HG03039 (cell line): ENCODE data around the gene ZNF611.
"Not testable (repeated sequence)": the region's sequence is repeated elsewhere in the genome, so short reads cannot be mapped to it uniquely, and the experiment has no call there.

ENCODE experiments used
- ATAC-seq: cut with Tn5 transposase; IDR thresholded peaks from one replicate; pipeline ENCODE4 v1.9.1; 2021; ENCODE audit warnings: mild to moderate bottlenecking, moderate library complexity; ENCODE audit not compliant: unreplicated experiment

The ZNF611 gene

DNA sequence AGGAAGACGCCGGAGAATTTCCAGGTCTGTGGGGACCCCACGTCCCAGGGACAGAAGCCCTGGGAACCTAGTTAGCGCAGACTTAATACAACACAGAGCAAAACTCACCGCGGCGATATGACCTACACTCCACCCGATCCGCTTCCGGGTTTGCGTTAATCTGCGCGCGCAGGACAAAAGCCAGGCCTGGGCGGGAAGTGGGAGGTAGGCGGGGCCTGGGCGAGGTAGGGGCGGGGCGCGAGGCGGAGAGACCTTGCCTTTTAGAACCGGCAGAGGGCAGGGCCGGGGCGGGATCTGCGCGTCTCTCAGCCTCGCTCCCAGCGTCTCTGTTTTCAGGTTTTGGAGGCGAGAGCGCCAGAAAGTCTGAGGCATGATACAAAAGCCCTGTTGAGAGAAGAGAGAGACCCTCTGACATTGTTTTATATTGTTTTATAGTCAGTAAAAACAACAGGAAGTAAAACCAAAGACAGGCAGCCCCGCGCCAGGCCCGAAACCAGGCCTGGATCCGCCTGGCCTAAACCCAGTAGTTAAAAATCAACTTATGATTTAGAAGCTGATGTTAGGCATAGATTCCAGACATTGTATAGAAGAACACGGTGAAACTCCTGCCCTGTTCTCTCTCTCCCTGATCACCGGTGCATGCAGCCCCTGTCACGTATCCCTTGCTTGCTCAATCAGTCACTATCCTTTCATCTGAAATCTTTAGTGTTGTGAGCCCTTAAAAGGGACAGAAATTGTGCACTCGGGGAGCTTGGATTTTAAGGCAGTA lies at the start of gene ZNF611:
Gene ZNF611, minus strand, starts transcription at position 152 of the 769 bp plus-strand sequence. CDS start 19,150 bp downstream, outside the sequence.
- peak; percentile 74 for ATAC-seq

DNA sequence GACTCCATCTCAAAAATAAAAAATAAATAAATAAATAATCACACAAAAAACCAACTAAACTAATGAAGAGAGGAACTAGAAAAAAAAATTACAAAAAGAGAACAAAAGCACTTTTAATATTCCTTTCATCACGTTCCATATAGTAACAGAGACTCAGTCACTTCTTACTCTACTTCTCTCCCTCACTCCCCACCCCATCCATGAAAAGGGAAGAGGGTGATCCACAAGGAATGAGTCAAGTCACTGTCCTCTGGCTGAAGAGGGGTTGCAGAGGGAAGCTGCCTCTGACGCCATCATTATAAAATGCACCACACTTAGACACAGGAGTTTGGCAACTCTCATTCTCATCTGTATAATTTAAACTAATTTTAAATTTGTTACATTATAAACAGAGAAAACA lies 48.0 kb upstream of the ZNF611 start:
- not testable (repeated sequence) for ATAC-seq

DNA sequence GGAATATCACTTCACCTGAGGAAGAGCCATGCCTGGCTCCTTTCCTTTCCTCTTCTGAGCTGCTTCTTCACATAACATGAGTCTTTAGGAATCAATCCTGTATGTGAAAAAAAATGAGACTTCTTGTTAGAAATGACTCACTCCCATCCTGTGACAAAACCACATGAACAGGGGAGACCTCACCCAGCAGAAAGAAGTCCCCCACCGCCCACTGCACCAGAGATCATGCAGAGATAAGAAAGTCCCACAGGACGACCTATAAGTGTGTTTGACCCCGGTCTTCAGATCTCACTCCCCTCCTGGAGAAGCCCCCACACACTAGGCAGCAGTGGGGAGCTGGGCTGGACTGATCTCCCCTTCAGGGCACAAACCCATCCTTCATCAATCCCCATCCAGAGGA lies 44.0 kb upstream of the ZNF611 start:
- no peak for ATAC-seq

- not testable (repeated sequence) for ATAC-seq
These were observed 21.6 kb upstream of the ZNF611 start for GRCh38 chr19:52756447-52756846.

DNA sequence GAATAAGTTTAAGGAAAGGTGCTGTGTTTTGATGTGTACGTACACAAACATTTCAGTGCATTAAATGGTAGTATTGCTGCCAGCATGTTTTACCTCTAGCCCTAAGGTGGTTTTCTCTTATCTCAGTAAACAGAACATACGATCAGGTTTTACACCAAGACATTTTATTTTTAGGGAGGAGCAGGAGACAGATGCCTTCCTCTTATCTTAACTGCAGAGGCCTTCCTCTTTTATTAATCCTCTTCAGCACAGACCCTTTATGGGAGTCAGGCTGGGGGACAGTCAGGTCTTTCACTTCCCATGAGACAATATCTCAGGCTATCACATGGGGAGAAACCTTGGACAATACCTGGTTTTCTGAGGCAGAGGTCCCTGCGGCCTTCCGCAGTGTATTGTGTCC lies 14.9 kb upstream of the ZNF611 start:
- no peak for ATAC-seq

GRCh38 chr19:52748336-52748950 lies 13.6 kb upstream of the ZNF611 start:
- no peak for ATAC-seq

DNA sequence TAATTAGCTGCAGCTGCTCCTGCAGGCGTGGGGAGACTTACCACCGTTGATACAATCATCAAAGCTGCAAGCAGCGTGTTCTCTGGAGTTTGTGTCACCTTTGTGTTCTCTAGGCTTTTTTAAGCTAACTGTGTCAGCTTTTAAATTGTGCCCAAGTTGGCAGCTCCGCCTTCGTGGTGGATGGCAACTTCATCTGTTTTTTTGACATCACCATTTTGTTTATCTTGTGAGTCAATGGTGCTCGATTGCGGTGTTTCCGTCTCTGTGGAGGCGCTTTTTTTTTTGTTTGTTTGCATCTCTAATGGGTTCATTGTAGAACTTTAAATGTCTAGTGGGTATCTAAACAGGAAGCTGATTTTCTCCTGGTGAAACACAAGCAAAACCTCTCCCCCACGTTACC lies 11.1 kb upstream of the ZNF611 start:
- ATAC-seq = not testable (repeated sequence)

- no peak for ATAC-seq
These were observed 8.2 kb upstream of the ZNF611 start for GRCh38 chr19:52743091-52743490.

- ATAC-seq = no peak
These were observed 7.7 kb upstream of the ZNF611 start for GRCh38 chr19:52742516-52742915.

- ATAC-seq = no peak
These were observed 7.2 kb upstream of the ZNF611 start for GRCh38 chr19:52741951-52742485.

DNA sequence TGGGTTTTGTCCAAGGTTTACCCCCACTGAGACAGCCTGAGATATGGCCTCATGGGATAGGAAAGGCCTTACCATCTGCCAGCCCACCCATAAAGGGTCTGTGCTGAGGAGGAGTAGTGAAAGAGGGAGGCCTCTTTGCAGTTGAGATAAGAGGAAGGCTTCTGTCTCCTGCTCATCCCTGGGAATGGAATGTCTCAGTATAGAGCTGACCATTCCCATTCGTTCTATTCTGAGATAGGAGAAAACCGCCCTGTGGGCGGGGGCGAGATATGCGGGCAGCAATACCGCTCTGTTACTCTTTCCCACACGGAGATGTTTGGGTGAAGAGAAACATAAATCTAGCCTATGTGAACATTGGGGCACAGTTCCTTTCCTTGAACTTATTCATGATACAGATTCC lies 6.5 kb upstream of the ZNF611 start:
- ATAC-seq = not testable (repeated sequence)

DNA sequence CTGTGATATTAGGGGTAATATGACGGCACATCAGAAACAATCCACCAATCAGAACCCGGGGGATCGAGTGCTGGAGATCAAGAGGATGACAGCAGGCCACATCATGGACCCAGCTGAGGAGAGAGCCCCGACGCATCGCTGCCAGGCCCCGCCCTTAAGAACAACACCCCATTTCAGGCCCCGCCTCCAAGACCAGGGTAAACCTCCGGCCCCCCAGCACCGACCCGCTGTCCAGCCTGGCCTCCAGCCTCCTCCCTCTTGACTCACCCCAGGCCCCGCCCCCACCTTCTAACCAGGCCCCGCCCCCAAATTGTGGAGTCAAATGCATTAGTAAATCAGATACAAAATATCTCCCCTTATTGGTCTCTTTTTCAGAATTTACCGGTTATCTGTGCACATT lies 4.7 kb upstream of the ZNF611 start:
- ATAC-seq = no peak

DNA sequence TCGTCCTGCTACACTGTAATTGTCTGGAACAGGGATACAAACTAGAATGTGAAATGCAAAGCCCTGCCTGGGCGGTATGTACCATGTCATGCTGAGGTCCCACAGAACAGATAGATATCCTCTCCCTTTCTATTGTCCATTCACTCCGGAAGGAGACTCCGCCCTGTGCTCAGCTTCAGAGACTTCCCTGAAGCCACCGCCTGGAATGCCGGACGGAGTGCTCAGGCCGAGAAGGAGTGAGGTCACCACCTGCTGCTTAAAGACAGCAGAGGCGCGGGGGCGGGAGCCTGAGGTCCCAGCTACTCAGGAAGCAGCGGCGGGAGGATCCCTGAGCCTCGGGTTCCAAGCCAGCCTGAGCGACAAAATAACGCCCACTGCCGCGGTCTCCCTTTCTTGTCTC lies 890 bp upstream of the ZNF611 start:
- ATAC-seq = no peak

GRCh38 chr19:52734331-52734892 lies 432 bp downstream of the ZNF611 start:
- peak; percentile 14 for ATAC-seq

- ATAC-seq = not testable (repeated sequence)
These were observed 8.8 kb downstream of the ZNF611 start for GRCh38 chr19:52726051-52726450.

GRCh38 chr19:52725528-52725961 lies 9.3 kb downstream of the ZNF611 start:
- ATAC-seq = no peak

DNA sequence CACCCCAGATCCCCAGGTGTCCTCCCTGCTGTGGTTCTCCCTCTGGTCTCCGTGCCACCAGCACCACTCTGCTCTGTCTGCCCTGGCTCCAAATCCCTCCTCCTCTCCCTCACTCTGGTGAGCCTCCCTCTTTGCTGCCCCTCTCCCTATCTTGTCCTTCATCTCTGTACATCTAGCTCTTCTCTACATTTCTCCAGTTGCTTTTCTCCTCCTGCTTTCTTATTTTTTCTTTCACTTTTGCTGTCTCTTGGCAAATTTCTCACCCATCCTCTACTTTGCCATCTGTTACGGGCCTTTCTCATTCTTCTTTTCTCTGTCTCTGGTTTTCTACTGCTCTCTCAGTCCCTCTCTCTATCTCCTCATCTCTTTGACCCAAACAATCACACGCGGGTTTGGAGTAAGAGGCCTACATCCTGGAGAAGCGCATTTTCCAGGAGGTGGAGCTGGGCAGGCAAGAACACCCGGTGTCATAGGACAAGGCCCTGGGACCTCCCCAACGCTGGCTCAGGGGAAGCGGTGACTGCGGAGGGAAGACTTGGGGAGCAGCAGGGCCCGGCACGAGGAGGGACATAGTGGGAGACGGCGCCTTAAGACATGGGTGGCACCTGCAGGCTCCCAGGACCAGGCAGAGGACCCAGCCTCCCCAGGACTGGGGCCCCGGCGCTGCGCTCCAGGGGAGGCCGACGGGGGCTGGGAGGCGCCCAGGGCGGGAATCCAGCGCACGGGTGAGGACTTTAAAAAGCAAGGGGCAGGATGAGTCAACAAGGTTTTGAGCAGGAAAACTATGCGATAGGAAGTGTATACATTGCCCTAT lies 9.9 kb downstream of the ZNF611 start:
- no peak for ATAC-seq

- ATAC-seq = not testable (repeated sequence)
These were observed 10.8 kb downstream of the ZNF611 start for GRCh38 chr19:52723907-52724598.

DNA sequence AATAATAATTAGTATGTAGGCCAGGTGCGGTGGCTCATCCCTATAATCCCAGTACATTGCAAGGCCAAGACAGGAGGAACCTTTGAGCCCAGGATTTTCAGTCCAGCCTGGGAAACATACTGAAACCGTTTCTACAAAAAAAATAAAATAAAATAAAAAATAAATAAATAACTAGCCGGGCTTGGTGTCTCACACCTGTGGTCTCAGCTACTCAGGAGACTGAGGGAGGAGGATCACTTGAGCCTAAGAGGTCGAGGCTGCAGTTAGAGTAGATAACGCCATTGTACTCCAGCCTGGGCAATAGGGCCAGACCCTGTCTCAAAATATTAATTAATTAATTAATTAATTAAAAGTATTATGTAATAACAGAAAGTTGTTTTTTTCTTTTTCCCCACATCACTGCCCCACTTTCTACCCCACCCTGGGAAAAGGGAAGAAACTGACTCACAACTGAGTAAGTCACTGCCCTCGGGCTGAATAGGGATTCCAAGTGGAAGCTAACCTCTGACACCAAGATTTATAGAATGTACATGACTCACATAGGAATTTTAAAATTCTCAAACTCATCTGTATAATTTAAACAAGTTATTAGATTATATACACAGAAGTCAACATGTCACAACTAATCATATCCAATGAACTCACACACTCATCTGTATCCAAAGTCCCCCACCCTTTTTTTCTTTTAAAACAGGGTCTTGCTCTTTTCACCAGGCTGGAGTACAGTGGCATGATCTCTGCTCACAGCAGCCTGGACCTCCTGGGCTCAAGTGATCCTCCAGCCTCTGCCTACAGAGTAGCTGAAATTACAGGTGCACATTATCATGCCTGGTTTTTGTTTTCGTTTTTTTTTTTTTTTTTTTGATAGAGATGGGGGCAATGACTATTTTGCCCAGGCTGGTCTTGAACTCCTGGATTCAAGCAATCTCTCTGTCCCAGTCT lies 12.5 kb downstream of the ZNF611 start:
- no peak for ATAC-seq
